Lower leg skin (tissue), 3 donors: ENCODE data around the gene AKR7A2.

ENCODE experiments used
- CTCF ChIP-seq, 3 donors: fragments of 450-650 bp; IDR thresholded peaks; one replicate each; pipeline ENCODE4 v1.5.1; 2016; ENCODE audit warnings: antibody characterized with exemption in 3 of 3, mild to moderate bottlenecking in 3 of 3, moderate library complexity in 2 of 3
- POLR2A ChIP-seq, 2 donors: fragments of 450-650 bp; IDR thresholded peaks; one replicate each; pipeline ENCODE4 v1.6.1; 2016 to 2017; ENCODE audit warnings: antibody characterized with exemption in 2 of 2, mild to moderate bottlenecking in 1 of 2, moderate library complexity in 1 of 2

GRCh38 chr1:19342894-19343616, 31.1 kb upstream of the AKR7A2 start:
- TF ChIP-seq CTCF (IDR thresholded peaks at IDR 0.05) (no peak), POLR2A (IDR thresholded peaks at IDR 0.05) (no peak)
